Right lobe of liver (tissue), 4 donors: ENCODE results near the gene DTL.

ENCODE experiments used
- CTCF ChIP-seq, 4 donors: fragments of 200-600 bp in 3 of 4; fragments of 450-650 bp in 1 of 4; IDR thresholded peaks; one replicate each; pipeline versions ENCODE4 v1.5.1 to v1.8.0; 2016 to 2022; ENCODE audit warnings: antibody characterized with exemption in 4 of 4, mild to moderate bottlenecking in 2 of 4
- POLR2A ChIP-seq: fragments of 450-650 bp; IDR thresholded peaks from one replicate; pipeline ENCODE4 v1.6.1; 2017; ENCODE audit warnings: antibody characterized with exemption, mild to moderate bottlenecking
- donor health status: DM: no; HTN: no; CAD: no.
- donor health status: DM: no; HTN: no; CAD: no.
- donor health status: DM: no; HTN: yes; CAD: no.

- TF ChIP-seq POLR2A (no peak), CTCF (IDR thresholded peaks at IDR 0.05) (no peak)
These were observed 65.7 kb downstream of the DTL start for GRCh38 chr1:212101251-212101650.
